Activated naive CD4-positive, alpha-beta T cell treated with anti-CD3 and anti-CD28 coated beads, Interleukin-2, amount 10 ng/mL, durations not matched to agents 7 days and 5 days (primary cell): ENCODE data around the gene AKAP1.

Experiments used
- CTCF ChIA-PET: fragments of 350-600 bp; sonication (Branson Sonifier 250); formaldehyde crosslinking; loops from one replicate; lab custom pipeline; 2021; ENCODE audit warnings: antibody characterized with exemption; lab: Charles Lee
- DNase-seq: peaks from one replicate; pipeline ENCODE4 v3.0.0-alpha.2; 2020
- H3K27ac Mint-ChIP-seq: one replicate; pipeline ENCODE4 v1.8.0; 2021; ENCODE audit warnings: mild to moderate bottlenecking, moderate library complexity, mixed read lengths
- H3K27me3 Mint-ChIP-seq: one replicate; pipeline ENCODE4 v1.8.0; 2021; ENCODE audit warnings: mild to moderate bottlenecking, mixed read lengths
- H3K36me3 Mint-ChIP-seq: one replicate; pipeline ENCODE4 v1.8.0; 2021; ENCODE audit warnings: mixed read lengths
- H3K4me1 Mint-ChIP-seq: one replicate; pipeline ENCODE4 v1.8.0; 2021; ENCODE audit warnings: mixed read lengths
- H3K4me3 Mint-ChIP-seq: one replicate; pipeline ENCODE4 v1.8.0; 2021; ENCODE audit warnings: mild to moderate bottlenecking, moderate library complexity, mixed read lengths
- H3K9me3 Mint-ChIP-seq: one replicate; pipeline ENCODE4 v1.8.0; 2021; ENCODE audit warnings: mixed read lengths

Gene AKAP1

GRCh38 chr17:57114085-57114673 is 29.1 kb downstream of the AKAP1 start:
- Mint-ChIP-seq H3K4me3 (no peak overlapping the region), H3K9me3 (no peaks in the 10 kb centered on the region), H3K4me1 (no peaks in the 10 kb centered on the region), H3K36me3 (peaks cover 39% of the 10 kb centered on the region), H3K27ac (no peak overlapping the region), H3K27me3 (no peaks in the 10 kb centered on the region)
- CTCF ChIA-PET = interaction anchor here (0.6 to 1.3 kb wide), 2 partner anchors 9 to 687 kb away, joined by 3 read pairs; no protein-coding TSS in a partner anchor
- peak; percentile 73 for DNase-seq

GRCh38 chr17:57115377-57115776 is 30.3 kb downstream of the AKAP1 start:
- DNase-seq = no peak
- Mint-ChIP-seq H3K27me3 (no peaks in the 10 kb centered on the region), H3K9me3 (no peaks in the 10 kb centered on the region), H3K27ac (no peak overlapping the region), H3K4me1 (no peaks in the 10 kb centered on the region), H3K36me3 (peaks cover 40% of the 10 kb centered on the region), H3K4me3 (no peak overlapping the region)
- CTCF ChIA-PET = interaction anchor here (1.3 kb wide), 1 partner anchor 10 kb away, joined by 3 read pairs; no protein-coding TSS in a partner anchor

GRCh38 chr17:57115916-57116315 is 30.9 kb downstream of the AKAP1 start:
- no peak overlapping the region for H3K27ac Mint-ChIP-seq
- no peak overlapping the region for H3K4me3 Mint-ChIP-seq
- no peaks in the 10 kb centered on the region for H3K4me1 Mint-ChIP-seq
- no peaks in the 10 kb centered on the region for H3K27me3 Mint-ChIP-seq
- H3K9me3 Mint-ChIP-seq = no peaks in the 10 kb centered on the region
- H3K36me3 Mint-ChIP-seq = peaks cover 43% of the 10 kb centered on the region
- CTCF ChIA-PET = no interaction called here
- DNase-seq = no peak

GRCh38 chr17:57117798-57118197 is 32.8 kb downstream of the AKAP1 start:
- no peak for DNase-seq
- CTCF ChIA-PET = no interaction called here
- Mint-ChIP-seq H3K4me1 (no peaks in the 10 kb centered on the region), H3K36me3 (peaks cover 36% of the 10 kb centered on the region), H3K27ac (no peak overlapping the region), H3K4me3 (no peak overlapping the region), H3K9me3 (no peaks in the 10 kb centered on the region), H3K27me3 (no peaks in the 10 kb centered on the region)

- CTCF ChIA-PET = interaction anchor here (1.5 to 1.9 kb wide), 2 partner anchors 15 to 663 kb away, joined by 3 to 10 read pairs; no protein-coding TSS in a partner anchor
Measured at GRCh38 chr17:57120814-57121213, 35.8 kb downstream of the AKAP1 start.

GRCh38 chr17:57121308-57122042 is 36.4 kb downstream of the AKAP1 start:
- CTCF ChIA-PET = interaction anchor here (1.0 to 1.9 kb wide), 3 partner anchors 15 to 662 kb away, joined by 3 to 10 read pairs (median 3); no protein-coding TSS in a partner anchor
- no peak overlapping the region for H3K4me3 Mint-ChIP-seq
- H3K27ac Mint-ChIP-seq = no peak overlapping the region
- peak; percentile 25 for DNase-seq
- peaks cover 19% of the 10 kb centered on the region for H3K36me3 Mint-ChIP-seq
- H3K27me3 Mint-ChIP-seq = no peaks in the 10 kb centered on the region
- H3K9me3 Mint-ChIP-seq = no peaks in the 10 kb centered on the region
- H3K4me1 Mint-ChIP-seq = peaks cover 8% of the 10 kb centered on the region

More at GRCh38 chr17:57120814-57121213, 35.8 kb downstream of the AKAP1 start:
- H3K27me3 Mint-ChIP-seq = no peaks in the 10 kb centered on the region
- no peak overlapping the region for H3K27ac Mint-ChIP-seq
- H3K4me3 Mint-ChIP-seq = no peak overlapping the region
- peaks cover 1% of the 10 kb centered on the region for H3K4me1 Mint-ChIP-seq
- no peaks in the 10 kb centered on the region for H3K9me3 Mint-ChIP-seq
- DNase-seq = no peak
- H3K36me3 Mint-ChIP-seq = peaks cover 25% of the 10 kb centered on the region

GRCh38 chr17:57124053-57124452 is 39.0 kb downstream of the AKAP1 start:
- Mint-ChIP-seq H3K36me3 (peaks cover 9% of the 10 kb centered on the region), H3K9me3 (no peaks in the 10 kb centered on the region), H3K27me3 (no peaks in the 10 kb centered on the region), H3K4me1 (peaks cover 13% of the 10 kb centered on the region), H3K27ac (no peak overlapping the region), H3K4me3 (no peak overlapping the region)
- CTCF ChIA-PET = no interaction called here
- DNase-seq = no peak

- DNase-seq = no peak
- H3K4me1 Mint-ChIP-seq = peaks cover 13% of the 10 kb centered on the region
- H3K27me3 Mint-ChIP-seq = no peaks in the 10 kb centered on the region
- peaks cover 8% of the 10 kb centered on the region for H3K36me3 Mint-ChIP-seq
- no peaks in the 10 kb centered on the region for H3K9me3 Mint-ChIP-seq
- CTCF ChIA-PET = interaction anchor here (1.7 kb wide), 1 partner anchor 708 kb away, joined by 6 read pairs; no protein-coding TSS in a partner anchor
- H3K4me3 Mint-ChIP-seq = no peak overlapping the region
- H3K27ac Mint-ChIP-seq = no peak overlapping the region
Measured at GRCh38 chr17:57125406-57125805, 40.4 kb downstream of the AKAP1 start.

GRCh38 chr17:57125866-57126265 is 40.8 kb downstream of the AKAP1 start:
- Mint-ChIP-seq H3K4me1 (peaks cover 14% of the 10 kb centered on the region), H3K4me3 (no peak overlapping the region), H3K27me3 (no peaks in the 10 kb centered on the region), H3K27ac (peak overlapping the region; percentile 8), H3K36me3 (peaks cover 4% of the 10 kb centered on the region), H3K9me3 (no peaks in the 10 kb centered on the region)
- DNase-seq = no peak
- CTCF ChIA-PET = interaction anchor here (1.1 to 1.7 kb wide), 3 partner anchors 615 to 708 kb away, joined by 4 to 6 read pairs (median 5); no protein-coding TSS in a partner anchor

GRCh38 chr17:57130708-57131461 is 45.8 kb downstream of the AKAP1 start:
- peaks cover 2% of the 10 kb centered on the region for H3K27me3 Mint-ChIP-seq
- peaks cover 15% of the 10 kb centered on the region for H3K4me1 Mint-ChIP-seq
- H3K9me3 Mint-ChIP-seq = no peaks in the 10 kb centered on the region
- H3K36me3 Mint-ChIP-seq = no peaks in the 10 kb centered on the region
- no peak overlapping the region for H3K4me3 Mint-ChIP-seq
- no peak overlapping the region for H3K27ac Mint-ChIP-seq
- DNase-seq = peak; percentile 89
- CTCF ChIA-PET = interaction anchor here (0.8 to 3.5 kb wide), 5 partner anchors 609 to 703 kb away, joined by 3 to 24 read pairs (median 11); no protein-coding TSS in a partner anchor

GRCh38 chr17:57132663-57133062 is 47.6 kb downstream of the AKAP1 start:
- Mint-ChIP-seq H3K4me1 (peaks cover 4% of the 10 kb centered on the region), H3K27ac (no peak overlapping the region), H3K36me3 (no peaks in the 10 kb centered on the region), H3K27me3 (peaks cover 10% of the 10 kb centered on the region), H3K4me3 (no peak overlapping the region), H3K9me3 (no peaks in the 10 kb centered on the region)
- CTCF ChIA-PET = interaction anchor here (1.0 kb wide), 1 partner anchor 613 kb away, joined by 3 read pairs; no protein-coding TSS in a partner anchor
- DNase-seq = no peak

- Mint-ChIP-seq H3K4me3 (no peak overlapping the region), H3K27ac (no peak overlapping the region), H3K27me3 (peaks cover 16% of the 10 kb centered on the region), H3K4me1 (peaks cover 4% of the 10 kb centered on the region), H3K9me3 (no peaks in the 10 kb centered on the region), H3K36me3 (no peaks in the 10 kb centered on the region)
- DNase-seq = no peak
- CTCF ChIA-PET = interaction anchor here (0.6 to 1.0 kb wide), 2 partner anchors 35 to 613 kb away, joined by 3 read pairs; no protein-coding TSS in a partner anchor
Measured at GRCh38 chr17:57133486-57133885, 48.4 kb downstream of the AKAP1 start.

GRCh38 chr17:57135026-57135788 is 50.2 kb downstream of the AKAP1 start:
- Mint-ChIP-seq H3K4me1 (peaks cover 4% of the 10 kb centered on the region), H3K36me3 (no peaks in the 10 kb centered on the region), H3K27ac (no peak overlapping the region), H3K4me3 (no peak overlapping the region), H3K27me3 (peaks cover 19% of the 10 kb centered on the region), H3K9me3 (no peaks in the 10 kb centered on the region)
- CTCF ChIA-PET = interaction anchor here (0.9 to 2.7 kb wide), 3 partner anchors 537 to 648 kb away, joined by 3 to 9 read pairs (median 3); no protein-coding TSS in a partner anchor
- DNase-seq = no peak
